GM03348 (cell line): ENCODE measurements around the gene LRRC27.

Experiments
- DNase-seq: peaks from one replicate; pipeline ENCODE4 v3.0.0; 2012; ENCODE audit warnings: low spot score

Gene LRRC27

DNA sequence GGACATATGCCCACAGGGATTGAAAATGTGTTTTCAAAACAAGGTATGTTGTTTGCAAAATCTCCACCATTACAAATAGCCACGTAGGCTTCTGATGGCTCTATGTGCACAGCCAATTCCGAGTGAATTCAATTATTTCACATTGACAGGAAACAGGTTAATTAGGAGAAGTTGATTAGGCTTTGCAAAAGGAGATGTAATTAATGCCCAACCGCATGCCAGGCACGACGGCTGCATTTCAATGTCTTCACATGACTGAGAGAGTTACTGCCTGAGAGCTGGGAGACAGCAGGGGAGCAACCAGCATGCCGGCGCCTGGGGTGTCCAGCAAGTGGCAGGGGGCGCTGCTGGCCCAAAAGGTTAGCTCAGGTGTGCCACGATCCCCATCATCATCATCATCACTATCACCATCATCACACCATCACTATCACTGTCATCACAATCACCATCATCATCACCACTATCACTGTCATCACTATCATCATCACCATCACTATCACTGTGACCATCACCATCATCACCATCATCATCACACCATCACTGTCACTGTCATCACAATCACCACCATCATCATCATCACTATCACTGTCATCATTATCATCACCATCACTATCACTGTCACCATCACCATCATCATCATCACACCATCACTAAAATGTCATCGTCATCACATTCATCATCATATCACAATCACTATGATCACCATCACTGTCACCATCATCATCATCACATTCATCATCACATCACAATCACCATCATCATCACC, 95.2 kb downstream of the LRRC27 start:
- no peak for DNase-seq

DNA sequence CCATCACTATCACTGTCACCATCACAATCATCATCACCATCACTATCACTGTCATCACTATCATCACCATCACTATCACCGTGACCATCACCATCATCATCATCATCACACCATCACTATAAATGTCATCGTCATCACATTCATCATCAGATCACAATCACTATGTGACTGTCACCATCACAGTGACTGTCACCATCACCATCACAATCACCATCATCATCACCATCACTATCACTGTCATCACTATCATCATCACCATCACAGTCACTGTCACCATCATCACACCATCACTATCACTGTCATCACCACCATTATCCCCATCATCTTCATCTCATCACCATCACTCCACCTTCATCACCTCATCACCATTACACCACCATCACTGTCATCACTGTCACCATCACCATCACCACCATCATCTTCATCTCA, 96.0 kb downstream of the LRRC27 start:
- DNase-seq: no peak

DNA sequence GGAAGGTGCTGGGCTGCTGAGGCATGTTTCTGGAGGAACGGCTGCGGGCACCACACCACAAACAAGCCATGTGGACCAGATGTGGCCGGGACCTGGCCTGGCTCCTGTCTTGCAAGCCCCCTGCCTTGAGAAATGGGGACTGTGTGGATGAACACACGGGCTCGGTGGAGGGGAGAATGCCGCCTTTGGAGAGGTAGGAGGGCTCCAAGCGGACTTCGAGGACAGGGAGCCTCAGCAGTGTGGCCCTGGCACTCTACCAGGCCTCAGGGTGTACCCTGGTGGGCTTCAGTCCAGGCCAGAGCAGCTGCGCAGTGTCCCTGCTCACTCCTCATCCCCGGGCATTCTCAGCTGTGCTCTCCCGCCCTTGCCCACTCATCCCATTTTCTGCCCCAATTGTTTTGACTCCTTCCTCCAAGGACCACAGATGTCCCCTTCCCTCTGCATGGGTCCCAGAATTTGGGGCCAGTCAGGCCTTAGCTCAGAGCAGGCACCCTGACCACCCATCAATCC, 96.5 kb downstream of the LRRC27 start:
- no peak for DNase-seq
